H1 (cell line): ENCODE measurements around the gene IQGAP3. TPM values are rescaled to one million over a fixed set of nuclear protein-coding genes. Genes with fewer than 3 reads are reported as not detected.

ENCODE experiments used
- CTCF ChIA-PET: fragments of 300-600 bp; sonication (Branson Sonifier 250); formaldehyde crosslinking; loops from one replicate; lab custom pipeline; 2021; ENCODE audit not compliant: partially characterized antibody; lab: Charles Lee
- POLR2A ChIA-PET: fragments of 300-600 bp; sonication (Branson Sonifier 250); formaldehyde crosslinking; loops from one replicate; lab custom pipeline; 2021; ENCODE audit warnings: inconsistent platforms; ENCODE audit not compliant: partially characterized antibody; lab: Charles Lee
- DNase-seq, 2 experiments: peaks; one replicate each; pipeline versions ENCODE4 v3.0.0 to v3.0.0-alpha.2; 2010 to 2022; ENCODE audit warnings: low spot score in 2 of 2, low read depth in 1 of 2, mixed read lengths in 1 of 2
- FAIRE-seq: peaks from 2 replicates; lab custom pipeline; 2011; peaks lifted over from hg19 to GRCh38; lab: Jason Lieb, UNC
- H2AFZ ChIP-seq: 2 replicates; pipeline ENCODE4 v1.8.1; 2012; ENCODE audit warnings: low read length, inconsistent platforms
- H2AK5ac ChIP-seq: 2 replicates; pipeline ENCODE4 v1.6.1; 2013; ENCODE audit warnings: low read depth, low read length
- H2BK120ac ChIP-seq: replicated peaks from 2 replicates; pipeline ENCODE3; 2013; ENCODE audit warnings: low read depth, low read length, inconsistent platforms
- H2BK12ac ChIP-seq: 2 replicates; pipeline ENCODE4 v1.6.1; 2013; ENCODE audit warnings: low read depth, low read length
- H2BK15ac ChIP-seq: 2 replicates; pipeline ENCODE4 v1.6.1; 2013; ENCODE audit warnings: low read length
- H2BK20ac ChIP-seq: 2 replicates; pipeline ENCODE4 v1.6.1; 2013; ENCODE audit warnings: low read length
- H2BK5ac ChIP-seq: 2 replicates; pipeline ENCODE4 v1.6.1; 2013; ENCODE audit warnings: low read depth, low read length
- H3K14ac ChIP-seq: 2 replicates; pipeline ENCODE4 v1.6.1; 2013; ENCODE audit warnings: inconsistent platforms; ENCODE audit not compliant: insufficient read length
- H3K18ac ChIP-seq: 2 replicates; pipeline ENCODE4 v1.6.1; 2013; ENCODE audit warnings: low read length; ENCODE audit errors: extremely low read depth
- H3K23ac ChIP-seq: 2 replicates; pipeline ENCODE4 v1.6.1; 2013; ENCODE audit warnings: inconsistent platforms; ENCODE audit not compliant: insufficient read length
- H3K23me2 ChIP-seq: 2 replicates; pipeline ENCODE4 v1.6.1; 2013; ENCODE audit warnings: low read depth, low read length
- H3K27ac ChIP-seq: 2 replicates; pipeline ENCODE4 v1.6.1; 2011; ENCODE audit warnings: low read depth, low read length, inconsistent platforms
- H3K27me3 ChIP-seq, 4 experiments: replicated peaks in 1 of 4; 1 replicate in 1 of 4; 2 replicates in 3 of 4; pipeline versions ENCODE4 v1.6.1 to v1.8.1; 2011 to 2013; ENCODE audit warnings: low read length in 3 of 4, mild to moderate bottlenecking in 3 of 4, inconsistent platforms in 2 of 4, mixed read lengths in 2 of 4, moderate library complexity in 1 of 4; ENCODE audit not compliant: control insufficient read depth in 3 of 4, insufficient read depth in 3 of 4; ENCODE audit errors: extremely low read depth in 1 of 4
- H3K36me3 ChIP-seq, 4 experiments: 2 replicates each; pipeline versions ENCODE4 v1.6.1 to v1.8.1; 2011 to 2013; ENCODE audit warnings: mild to moderate bottlenecking in 4 of 4, low read length in 3 of 4, moderate library complexity in 2 of 4, control low read depth in 1 of 4, inconsistent platforms in 1 of 4; ENCODE audit not compliant: insufficient read depth in 4 of 4, control insufficient read depth in 2 of 4
- H3K4ac ChIP-seq: replicated peaks from 2 replicates; pipeline ENCODE3; 2013; ENCODE audit warnings: low read length, low read depth, mixed read lengths, inconsistent platforms; ENCODE audit not compliant: insufficient read length
- H3K4me1 ChIP-seq, 4 experiments: replicated peaks in 1 of 4; 1 replicate in 1 of 4; 2 replicates in 3 of 4; pipeline versions ENCODE4 v1.6.1 to v1.8.1; 2011 to 2013; ENCODE audit warnings: low read length in 3 of 4, inconsistent platforms in 2 of 4, mixed read lengths in 1 of 4; ENCODE audit not compliant: insufficient read depth in 4 of 4, control insufficient read depth in 3 of 4
- H3K4me2 ChIP-seq, 2 experiments: 2 replicates each; pipeline versions ENCODE4 v1.6.1 to v1.8.1; 2011 to 2013; ENCODE audit warnings: low read depth in 2 of 2, low read length in 2 of 2, control low read depth in 1 of 2, inconsistent platforms in 1 of 2, mild to moderate bottlenecking in 1 of 2; ENCODE audit not compliant: insufficient read depth in 1 of 2
- H3K4me3 ChIP-seq, 4 experiments: fragments of 200-600, 300-600 bp in 1 of 4; sonication (generic), shearing (Covaris generic), sonication (Bioruptor Twin) in 1 of 4; 2 replicates each; pipeline versions ENCODE4 v1.5.1 to v1.8.1; 2011 to 2016; ENCODE audit warnings: low read length in 4 of 4, low read depth in 3 of 4, control low read depth in 2 of 4, inconsistent platforms in 2 of 4, mild to moderate bottlenecking in 2 of 4, mixed read lengths in 1 of 4, moderate library complexity in 1 of 4; ENCODE audit not compliant: insufficient read depth in 2 of 4; ENCODE audit errors: extremely low read depth in 1 of 4
- H3K56ac ChIP-seq: replicated peaks from 2 replicates; pipeline ENCODE3; 2013; ENCODE audit warnings: low read depth, mild to moderate bottlenecking, mixed read lengths, low read length, inconsistent platforms; ENCODE audit not compliant: insufficient read length
- H3K79me1 ChIP-seq: 2 replicates; pipeline ENCODE4 v1.6.1; 2013; ENCODE audit warnings: low read depth, low read length, control low read depth
- H3K79me2 ChIP-seq, 2 experiments: 2 replicates each; pipeline versions ENCODE4 v1.6.1 to v1.8.1; 2012 to 2013; ENCODE audit warnings: low read length in 2 of 2, mild to moderate bottlenecking in 2 of 2, inconsistent platforms in 1 of 2; ENCODE audit not compliant: insufficient read depth in 2 of 2, control insufficient read depth in 1 of 2
- H3K9ac ChIP-seq, 4 experiments: replicated peaks in 1 of 4; 1 replicate in 1 of 4; 2 replicates in 3 of 4; pipeline versions ENCODE4 v1.6.1 to v1.8.1; 2011 to 2013; ENCODE audit warnings: low read depth in 3 of 4, low read length in 3 of 4, control low read depth in 2 of 4, mild to moderate bottlenecking in 2 of 4, moderate library complexity in 2 of 4, inconsistent platforms in 1 of 4; ENCODE audit errors: extremely low read depth in 1 of 4
- H3K9me3 ChIP-seq, 2 experiments: 2 replicates each; pipeline versions ENCODE4 v1.6.1 to v1.8.1; 2012 to 2013; ENCODE audit warnings: mild to moderate bottlenecking in 2 of 2, moderate library complexity in 2 of 2, control low read depth in 1 of 2, inconsistent platforms in 1 of 2, low read depth in 1 of 2, low read length in 1 of 2, mixed read lengths in 1 of 2; ENCODE audit not compliant: insufficient read depth in 2 of 2
- H4K20me1 ChIP-seq, 2 experiments: replicated peaks in 1 of 2; 2 replicates each; pipeline versions ENCODE3 to v1.8.1; 2011 to 2013; ENCODE audit warnings: inconsistent platforms in 2 of 2, low read length in 2 of 2, mild to moderate bottlenecking in 1 of 2; ENCODE audit not compliant: insufficient read depth in 2 of 2, control insufficient read depth in 1 of 2
- H4K5ac ChIP-seq: 2 replicates; pipeline ENCODE4 v1.6.1; 2013; ENCODE audit warnings: low read length, low read depth, mixed read lengths, inconsistent platforms; ENCODE audit not compliant: insufficient read length
- H4K8ac ChIP-seq: 2 replicates; pipeline ENCODE4 v1.8.0; 2013; ENCODE audit warnings: mild to moderate bottlenecking, moderate library complexity, low read length, inconsistent platforms; ENCODE audit not compliant: insufficient read depth; ENCODE audit errors: extremely low read depth
- H4K91ac ChIP-seq: replicated peaks from 2 replicates; pipeline ENCODE3; 2013; ENCODE audit warnings: low read length, mixed read lengths, inconsistent platforms; ENCODE audit not compliant: insufficient read length
- CBX8 ChIP-seq: fragments of 300-800, 300-1000 bp; sonication (generic); IDR thresholded peaks from 2 replicates; pipeline ENCODE4 v1.7.1; 2016; ENCODE audit warnings: low read depth, low read length, borderline replicate concordance
- CEBPB ChIP-seq: IDR thresholded peaks from 2 replicates; pipeline ENCODE4 v1.6.1; 2012; ENCODE audit warnings: low read depth, low read length
- CTBP2 ChIP-seq: IDR thresholded peaks from 2 replicates; pipeline ENCODE4 v1.7.0; 2011; ENCODE audit warnings: borderline replicate concordance, mild to moderate bottlenecking, moderate library complexity, mixed read lengths, low read length; ENCODE audit not compliant: insufficient read depth, insufficient read length
- MAX ChIP-seq: IDR thresholded peaks from 2 replicates; pipeline ENCODE4 v1.6.1; 2012; ENCODE audit warnings: inconsistent platforms
- NANOG ChIP-seq: IDR thresholded peaks from 2 replicates; pipeline ENCODE4 v1.6.1; 2011; ENCODE audit warnings: low read length, low read depth, mild to moderate bottlenecking, inconsistent platforms; ENCODE audit not compliant: insufficient read depth, poor library complexity, severe bottlenecking
- SIX5 ChIP-seq: IDR thresholded peaks from 2 replicates; pipeline ENCODE4 v1.6.1; 2011; ENCODE audit warnings: mild to moderate bottlenecking, low read depth, low read length
- SP4 ChIP-seq: IDR thresholded peaks from 2 replicates; pipeline ENCODE4 v1.6.1; 2012; ENCODE audit warnings: low read length, inconsistent platforms
- SRF ChIP-seq: IDR thresholded peaks from 2 replicates; pipeline ENCODE4 v1.6.1; 2011; ENCODE audit warnings: mild to moderate bottlenecking, low read depth, low read length, moderate library complexity
- ZNF274 ChIP-seq: IDR thresholded peaks from 2 replicates; pipeline ENCODE4 v1.7.0; 2012; ENCODE audit warnings: low read length, borderline replicate concordance; ENCODE audit errors: extremely low read depth
- WGBS, 2 experiments: shearing (Covaris generic) in 1 of 2; methylation state at CpG; one replicate each; pipeline versions ENCODE4 v1.1.6 to v1.1.7; 2013 to 2015; ENCODE audit warnings: low lambda C conversion rate in 2 of 2, mixed read lengths in 2 of 2, inconsistent platforms in 1 of 2, low coverage in 1 of 2, missing lambda C conversion rate in 1 of 2; ENCODE audit not compliant: insufficient replicate concordance in 2 of 2, insufficient coverage in 1 of 2, insufficient read length in 1 of 2; ENCODE audit errors: extremely low coverage in 1 of 2, missing lambda C conversion rate in 1 of 2; 5-methylcytosine and 5-hydroxymethylcytosine counted together
- polyA plus RNA-seq, 7 experiments: library from polyadenylated mRNA; depleted of rRNA in 3 of 7; stranded (reverse) in 5 of 7; unstranded in 2 of 7; fragments of >200 nt in 5 of 7; fragments of 200-250 nt in 2 of 7; gene quantifications; 1 replicate in 5 of 7; 2 replicates in 1 of 7; 4 replicates in 1 of 7; pipeline versions ENCODE4 v1.2.1 to v1.2.3, GENCODE V29; 2011 to 2013; ENCODE audit warnings: missing spikeins in 2 of 7, mixed read lengths in 2 of 7
- total RNA-seq: library from RNA; stranded (reverse); fragmentation: NEBNext Ultra II Directional; extraction: Animal tissue kit (Norgen Biotek cat#: 25700); gene quantifications from 2 replicates; pipeline ENCODE4 v1.2.1, GENCODE V29; 2021

IQGAP3 gene
- total and polyA plus RNA-seq, 2 of the 8 experiments (the other 6 are each of a cell fraction or from before 2014, with no cell fraction given), result 14.6 to 22.3 TPM

- POLR2A ChIA-PET, result interaction anchor here (0.9 to 3.6 kb wide), 6 partner anchors 10 to 19 kb away, joined by 3 to 27 read pairs (median 5); partner anchors contain the start of genes GPATCH4, IQGAP3 and NAXE
- no peak for FAIRE-seq
Observed at GRCh38 chr1:156582388-156583017, 10.1 kb upstream of the IQGAP3 start.

More at GRCh38 chr1:156582388-156583017, 10.1 kb upstream of the IQGAP3 start:
- Histone ChIP-seq H3K14ac (no peak overlapping the region), H3K9ac (no peak overlapping the region), H3K4ac (no peak overlapping the region), H3K23ac (no peak overlapping the region), H2BK20ac (no peak overlapping the region), H3K79me1 (no peaks in the 10 kb centered on the region), H3K79me2 (no peaks in the 10 kb centered on the region), H3K4me2 (no peak overlapping the region), H4K91ac (no peak overlapping the region), H3K4me3 (no peak overlapping the region), H2BK5ac (no peak overlapping the region), H3K36me3 (no peaks in the 10 kb centered on the region), H2AFZ (no peak overlapping the region), H4K5ac (no peak overlapping the region), H2BK120ac (no peak overlapping the region), H3K27ac (no peak overlapping the region), H3K9me3 (no peaks in the 10 kb centered on the region), H3K4me1 (peaks cover 0 to 10% (median 3%) of the 10 kb centered on the region in 4 experiments; a peak in 5 of 7 replicates), H2BK15ac (no peak overlapping the region; the same call in 1 of the 2 replicates), H4K20me1 (no peaks in the 10 kb centered on the region), H3K18ac (no peak overlapping the region), H4K8ac (peak overlapping the region; percentile 57; the same call in 1 of the 2 replicates), H3K23me2 (no peaks in the 10 kb centered on the region; the same call in 1 of the 2 replicates), H2AK5ac (no peak overlapping the region), H3K27me3 (no peaks in the 10 kb centered on the region), H3K56ac (no peak overlapping the region), H2BK12ac (no peak overlapping the region; the same call in 1 of the 2 replicates)
- no peak for DNase-seq
- TF ChIP-seq ZNF274 (no peak), SIX5 (no peak), MAX (no peak), CBX8 (no peak), SRF (no peak), CEBPB (no peak), CTBP2 (no peak), SP4 (no peak), NANOG (no peak)
- WGBS, 2 experiments, result 84% methylated on average over 9 of the region's 9 CpGs; no CpG with 5 or more reads in 1 of the 2 experiments
- CTCF ChIA-PET, result interaction anchor here (0.6 to 5.1 kb wide), 21 partner anchors 9 to 196 kb away, joined by 3 to 55 read pairs (median 4); partner anchors contain the start of genes GPATCH4, HAPLN2 and IQGAP3
